GM19035 (cell line): ENCODE results near the gene POLR1E.
"Not testable (repeated sequence)": the region's sequence is repeated elsewhere in the genome, so short reads cannot be mapped to it uniquely, and the experiment has no call there.

Source experiments
- ATAC-seq: cut with Tn5 transposase; IDR thresholded peaks from one replicate; pipeline ENCODE4 v1.9.1; 2021; ENCODE audit not compliant: unreplicated experiment

The POLR1E gene

DNA sequence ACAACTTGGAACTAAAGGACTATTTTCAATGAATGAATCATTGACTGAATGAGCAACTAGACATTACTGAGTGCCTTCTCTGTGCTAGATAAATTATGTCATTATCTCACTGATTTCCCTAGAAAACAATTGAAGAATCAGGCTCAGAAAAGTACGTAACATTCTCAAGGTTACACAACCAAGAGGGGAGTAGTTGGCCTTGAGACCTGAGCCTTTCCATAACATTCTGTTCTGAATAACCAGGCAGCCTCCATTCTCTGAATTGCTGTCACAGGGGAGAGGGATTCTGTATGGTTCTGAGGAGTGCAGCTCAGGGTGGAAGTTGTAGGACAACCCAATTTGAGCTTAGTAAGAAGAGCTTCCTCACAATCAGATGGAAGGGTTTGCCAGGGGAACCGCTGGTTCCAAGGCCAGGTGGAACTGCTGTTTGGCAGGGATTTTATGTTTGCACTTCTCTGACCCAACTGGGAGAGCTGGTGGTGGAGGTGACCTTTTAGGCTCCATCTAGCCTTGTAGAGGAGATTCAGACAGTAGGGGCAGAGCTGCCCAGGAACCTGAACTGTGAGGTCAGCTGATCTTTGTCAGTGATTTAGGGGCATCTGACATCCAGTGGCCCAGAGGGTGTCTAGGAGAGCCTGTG, 16.3 kb downstream of the POLR1E start:
- no peak for ATAC-seq

DNA sequence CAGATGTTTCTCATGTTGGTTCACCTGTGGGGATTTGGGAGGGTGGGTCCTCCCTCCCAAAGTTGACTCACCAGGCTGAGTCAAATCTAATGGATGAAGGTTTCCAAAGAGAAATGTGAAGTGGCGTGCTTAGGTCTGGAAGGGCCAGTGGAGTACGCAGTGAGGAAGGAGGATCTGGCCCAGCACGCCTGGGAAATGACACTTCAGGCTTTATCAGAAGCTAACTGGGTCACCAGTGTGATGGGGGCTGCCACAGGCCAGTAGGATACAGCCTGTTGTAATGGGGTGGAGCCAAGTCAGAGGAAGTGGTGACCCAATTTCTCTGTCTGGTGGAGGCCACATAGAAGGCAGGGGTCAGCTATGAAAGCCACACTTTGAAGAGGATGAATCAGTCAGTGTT, 18.0 kb downstream of the POLR1E start:
- no peak for ATAC-seq

DNA sequence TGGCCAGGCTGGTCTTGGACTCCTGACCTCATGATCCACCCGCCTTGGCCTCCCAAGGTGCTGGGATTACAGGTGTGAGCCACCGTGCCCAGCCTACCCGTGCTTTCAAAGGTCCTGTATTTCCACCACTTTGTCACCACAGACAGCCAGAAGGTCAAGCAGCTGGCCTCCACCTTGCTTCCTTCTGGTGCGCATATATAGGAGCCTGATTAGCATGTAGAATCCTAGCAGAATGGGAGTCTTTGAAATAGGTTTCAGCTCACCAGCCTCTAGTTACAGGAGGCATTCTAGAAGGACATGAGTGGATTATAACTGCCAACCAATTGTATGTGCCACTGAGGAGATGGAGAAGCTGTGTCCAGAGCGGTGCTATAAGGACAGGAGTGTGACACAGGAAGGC, 18.9 kb downstream of the POLR1E start:
- no peak for ATAC-seq

DNA sequence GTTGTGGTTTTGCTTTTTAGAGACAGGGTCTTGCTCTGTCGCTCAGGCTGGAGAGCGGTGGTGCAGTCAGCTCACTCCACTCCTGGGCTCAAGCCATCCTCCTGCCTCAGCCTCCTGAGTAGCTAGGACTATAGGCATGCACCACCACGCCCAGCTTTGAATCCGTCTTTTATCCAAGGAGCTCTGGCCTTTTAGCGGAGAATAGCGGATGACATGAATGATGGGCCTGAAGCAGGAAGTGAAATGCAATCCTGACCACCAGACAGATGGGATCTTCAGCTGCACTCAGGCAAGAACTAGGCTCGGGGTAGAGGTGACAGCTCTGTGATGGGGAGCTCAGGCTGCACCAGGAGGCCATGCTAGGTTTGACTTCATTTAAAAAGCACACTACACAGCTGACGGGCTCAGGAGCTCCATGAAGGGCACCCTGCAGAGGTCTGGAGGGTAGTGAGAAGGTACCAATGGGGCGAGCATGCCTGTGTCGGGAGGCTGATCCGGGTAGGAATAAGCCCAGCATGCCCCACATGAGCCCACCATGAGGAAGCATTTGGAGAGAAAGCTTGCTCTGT, 21.9 kb downstream of the POLR1E start:
- no peak for ATAC-seq

DNA sequence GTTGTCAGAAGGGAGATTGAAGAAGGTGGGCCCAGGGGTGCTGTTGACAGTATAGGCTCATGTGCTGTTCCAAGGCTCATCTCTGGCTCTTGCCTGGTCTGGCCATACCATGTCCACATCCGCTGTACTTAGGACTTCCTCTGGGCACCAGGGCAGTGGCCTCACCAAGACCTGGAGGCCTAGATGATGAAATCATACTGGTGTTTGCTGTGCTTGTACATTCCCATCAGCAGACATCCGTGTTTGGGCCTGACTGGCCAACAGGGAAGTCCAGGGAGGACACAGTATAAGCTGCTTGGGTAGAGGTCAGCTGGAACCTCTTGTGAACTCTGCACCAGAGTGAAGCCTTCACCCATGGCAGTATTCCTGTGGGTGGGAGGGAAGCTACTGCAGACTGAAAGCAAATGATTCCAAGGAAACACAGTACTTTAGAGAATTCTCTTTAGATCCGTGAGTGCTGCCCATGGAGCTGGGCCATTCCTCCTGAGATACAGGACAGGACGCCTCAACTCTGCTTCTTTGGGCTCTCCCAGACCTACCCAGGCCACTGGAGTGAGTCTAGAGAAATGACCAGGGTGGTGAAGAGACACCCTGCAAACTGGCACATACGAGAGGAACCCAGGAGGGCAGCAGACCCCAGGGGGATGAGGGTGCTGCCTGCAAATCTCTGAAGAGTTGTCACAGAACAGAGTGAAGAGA, 22.5 kb downstream of the POLR1E start:
- no peak for ATAC-seq

DNA sequence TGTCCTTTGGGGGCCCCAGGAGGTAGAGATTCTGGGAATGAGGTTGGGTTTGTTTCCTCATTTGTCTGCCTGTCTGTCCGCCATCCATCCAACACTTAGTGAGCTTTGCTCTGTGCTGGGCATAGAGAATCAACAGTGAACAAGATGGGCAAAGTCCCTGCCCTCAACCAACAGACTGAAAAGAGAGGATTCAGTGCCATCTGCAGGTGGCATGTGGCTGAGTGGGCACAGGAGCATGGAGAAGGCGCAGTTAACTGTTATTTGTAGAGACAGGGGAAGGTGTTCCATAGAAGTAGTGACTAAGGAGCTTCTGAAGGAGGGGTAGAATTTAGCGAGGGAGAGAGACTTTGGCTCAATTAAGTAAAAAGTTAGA, 23.1 kb downstream of the POLR1E start:
- no peak for ATAC-seq

DNA sequence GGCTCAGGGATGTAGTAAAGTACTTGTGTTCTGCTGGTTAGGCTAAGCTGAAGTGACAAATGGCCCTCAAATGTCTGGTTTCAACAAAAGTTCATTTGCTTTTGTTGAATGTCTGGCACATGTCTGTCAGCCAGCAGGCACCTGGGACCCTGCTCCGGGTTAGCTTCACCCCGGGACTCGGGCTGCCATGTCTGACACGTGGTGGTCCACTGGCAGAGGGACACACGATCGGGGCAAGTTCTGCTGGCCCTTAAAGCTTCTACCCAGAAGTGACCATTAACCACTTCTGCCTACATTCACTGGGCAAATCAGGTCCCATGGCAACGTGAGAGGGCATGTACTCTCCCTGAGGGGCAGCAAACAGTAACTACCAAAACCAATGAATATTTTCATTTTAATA, 23.8 kb downstream of the POLR1E start:
- ATAC-seq, result no peak

DNA sequence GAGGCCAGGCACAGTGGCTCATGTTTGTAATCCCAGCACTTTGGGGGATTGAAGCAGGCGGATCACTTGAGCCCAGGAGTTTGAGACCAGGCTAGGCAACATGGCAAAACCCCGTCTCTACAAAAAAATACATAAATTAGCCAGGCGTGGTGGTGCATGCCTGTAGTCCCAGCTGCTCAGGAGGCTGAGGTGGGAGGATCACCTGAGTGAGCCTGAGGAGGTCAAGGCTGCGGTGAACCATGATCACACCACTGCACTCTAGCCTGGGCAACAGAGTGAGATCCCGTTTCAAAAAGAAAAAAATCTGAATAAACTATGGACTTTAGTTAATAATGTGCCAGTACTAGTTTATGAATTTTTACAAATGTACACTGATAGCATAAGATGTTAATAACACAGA, 24.3 kb downstream of the POLR1E start:
- ATAC-seq, result not testable (repeated sequence)

DNA sequence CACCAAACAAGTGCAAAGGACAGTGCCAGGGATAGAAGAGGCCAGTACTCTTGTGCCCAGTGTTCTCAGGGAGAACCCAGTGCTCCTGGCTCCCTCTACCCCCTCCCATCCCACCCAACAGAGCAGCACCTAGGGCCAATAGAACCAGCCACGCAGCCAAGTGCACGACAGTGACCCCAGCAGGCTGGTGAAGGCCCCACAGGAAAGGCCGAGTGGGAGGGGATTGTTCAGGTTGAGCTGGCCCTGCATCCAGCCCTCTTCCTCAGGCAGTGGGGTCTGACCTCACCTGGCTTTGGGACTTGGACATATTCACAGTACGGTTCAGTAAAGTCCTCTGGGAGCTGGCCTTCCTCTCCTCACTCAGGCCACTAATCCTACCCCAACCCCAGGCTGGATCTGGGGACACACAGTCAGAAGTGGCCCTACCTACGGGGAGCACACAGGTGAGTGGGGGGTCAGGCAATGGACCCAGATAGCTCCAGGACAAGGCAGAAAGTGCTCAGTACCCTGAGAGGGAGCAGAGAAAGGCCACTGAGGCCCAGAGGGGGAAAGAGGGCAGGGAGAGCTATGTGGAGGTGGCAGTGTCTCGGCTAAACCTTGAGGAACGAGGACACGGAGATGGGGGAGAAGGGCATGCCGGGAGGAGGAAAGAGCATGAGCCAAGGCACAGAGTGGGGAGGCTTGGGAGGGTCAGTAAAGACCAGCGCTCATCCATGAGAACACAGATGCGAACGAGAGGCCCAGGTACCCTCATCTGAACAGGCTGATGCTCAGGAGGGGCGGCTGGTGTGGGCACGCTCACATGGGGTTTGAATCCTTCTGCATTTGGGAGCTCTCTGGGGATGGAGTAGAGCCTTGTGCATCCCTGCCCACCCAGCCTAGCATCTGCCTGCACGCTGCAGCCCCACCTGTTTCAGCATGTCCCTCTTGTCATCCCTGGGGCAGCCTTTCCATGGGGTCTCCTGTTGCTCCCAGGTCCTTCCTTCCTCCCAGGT, 25.6 kb downstream of the POLR1E start:
- ATAC-seq, result no peak

DNA sequence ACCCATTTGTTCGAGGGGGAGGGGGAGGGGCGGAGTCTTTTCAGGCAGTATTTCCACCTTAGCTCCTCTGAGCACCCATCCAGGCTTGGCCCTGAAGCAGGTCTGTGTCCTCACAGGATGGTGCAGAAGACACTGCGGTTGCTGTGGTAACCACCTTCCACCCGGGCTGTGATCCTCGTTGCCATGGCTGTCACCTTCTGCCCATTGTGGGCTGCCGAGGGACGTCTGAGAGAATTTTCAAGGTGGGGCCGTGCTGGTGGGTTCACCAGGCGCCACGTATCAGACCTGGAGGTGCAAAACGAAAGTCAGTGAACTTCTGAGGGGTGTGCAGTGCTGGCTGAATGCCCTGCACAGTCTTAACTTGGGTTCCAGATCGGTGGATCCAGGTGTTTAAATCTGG, 26.7 kb downstream of the POLR1E start:
- no peak for ATAC-seq

DNA sequence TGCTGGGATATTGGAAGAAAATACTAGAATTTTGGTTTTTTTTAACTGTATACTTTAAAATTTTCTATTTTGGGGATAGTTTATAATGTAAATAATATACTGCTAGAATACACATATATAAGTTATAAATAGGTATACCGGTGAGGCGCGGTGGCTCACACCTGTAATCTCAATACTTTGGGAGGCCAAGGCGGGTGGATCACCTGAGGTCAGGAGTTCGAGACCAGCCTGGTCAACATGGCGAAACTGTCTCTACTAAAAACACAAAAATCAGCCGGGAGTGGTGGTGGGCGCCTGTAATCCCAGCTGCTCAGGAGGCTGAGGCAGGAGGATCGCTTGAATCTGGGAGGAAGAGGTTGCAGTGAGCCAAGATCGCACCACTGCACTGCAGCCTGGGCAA, 28.7 kb downstream of the POLR1E start:
- ATAC-seq, result not testable (repeated sequence)

DNA sequence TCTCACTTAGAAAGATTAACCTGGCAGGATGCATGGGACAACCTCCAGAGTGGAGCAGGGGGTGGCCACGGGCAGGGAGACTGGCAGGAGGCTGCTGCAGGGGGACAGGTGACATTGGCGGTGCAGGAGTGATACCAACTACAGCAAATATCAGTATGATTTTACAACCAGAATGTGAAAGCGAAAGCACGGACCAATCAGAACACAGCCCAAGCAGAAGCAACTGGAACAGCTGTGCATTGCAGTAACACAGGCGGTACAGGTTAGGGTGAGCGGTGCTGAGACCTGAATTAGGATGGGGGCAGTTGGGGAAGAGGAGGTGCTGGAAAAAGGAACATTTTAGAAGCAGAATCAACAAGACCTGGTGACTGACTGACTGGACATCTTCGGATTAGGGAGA, 29.3 kb downstream of the POLR1E start:
- no peak for ATAC-seq

DNA sequence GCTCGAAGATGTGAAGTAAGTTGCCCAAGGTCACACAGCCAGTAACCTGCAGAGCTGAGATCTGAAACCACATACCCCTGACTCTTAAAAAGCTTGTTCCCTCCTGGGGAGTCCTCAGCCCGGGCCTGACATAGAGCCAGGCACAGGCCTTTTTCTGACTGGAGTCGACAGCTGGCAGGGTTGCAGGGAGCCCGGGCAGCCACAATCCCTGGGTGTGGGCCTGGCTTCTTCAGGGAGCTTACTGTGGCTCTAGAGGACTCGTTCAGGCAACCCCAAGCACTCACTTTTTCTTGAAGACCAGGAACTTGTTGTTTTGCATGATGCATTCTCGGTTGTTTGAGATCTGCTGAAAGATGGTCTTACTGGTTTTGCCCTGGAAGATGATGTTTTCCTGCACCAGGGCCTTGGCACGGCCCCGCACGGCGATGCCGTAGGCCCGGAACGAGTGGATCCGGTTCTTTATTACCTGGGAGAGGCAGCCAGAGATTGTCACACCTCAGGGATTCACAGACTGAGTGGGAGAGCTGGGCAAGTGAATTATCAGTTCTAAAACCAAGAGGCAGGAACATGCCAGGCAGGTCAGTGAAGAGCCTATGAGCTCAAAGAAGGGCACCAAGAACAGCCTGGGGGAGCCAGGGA, 30.0 kb downstream of the POLR1E start:
- no peak for ATAC-seq

DNA sequence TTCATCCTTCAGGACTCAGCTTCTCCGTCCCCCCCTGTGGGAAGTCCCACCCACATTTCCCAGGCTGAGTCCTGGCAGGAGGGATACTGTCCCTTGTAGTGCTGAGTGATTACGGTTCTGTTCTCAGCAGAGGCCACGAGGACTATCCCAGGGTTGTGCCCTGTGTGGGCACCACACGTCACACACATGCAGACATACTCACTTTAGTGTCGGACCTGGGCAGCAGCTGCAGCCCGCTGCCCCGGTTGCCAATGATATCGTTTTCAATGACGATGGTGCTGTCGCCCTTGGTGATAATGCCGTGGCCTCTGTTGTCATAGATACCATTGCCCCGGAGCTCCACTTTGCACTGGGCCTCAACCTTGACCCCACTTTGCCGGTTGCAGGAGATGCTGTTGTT, 32.2 kb downstream of the POLR1E start:
- no peak for ATAC-seq

DNA sequence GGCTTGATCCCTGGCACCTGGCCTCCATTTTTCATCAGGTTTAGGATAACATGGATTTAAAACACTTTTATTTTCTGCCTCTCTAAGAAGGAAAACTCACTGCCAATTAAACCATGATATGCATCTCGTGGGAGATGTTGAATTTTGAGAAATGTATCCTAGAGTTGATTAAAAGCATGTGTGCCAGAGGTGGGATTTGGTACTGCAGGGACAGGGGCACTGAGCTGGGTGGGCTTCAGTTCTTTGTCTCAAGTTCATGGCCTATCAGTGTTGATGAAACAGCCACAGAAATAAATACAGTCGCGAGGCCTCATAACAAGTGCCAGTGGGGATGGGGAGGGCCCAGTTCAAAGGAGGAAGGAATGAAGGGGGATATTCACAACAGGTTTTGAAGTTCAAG, 34.9 kb downstream of the POLR1E start:
- no peak for ATAC-seq

DNA sequence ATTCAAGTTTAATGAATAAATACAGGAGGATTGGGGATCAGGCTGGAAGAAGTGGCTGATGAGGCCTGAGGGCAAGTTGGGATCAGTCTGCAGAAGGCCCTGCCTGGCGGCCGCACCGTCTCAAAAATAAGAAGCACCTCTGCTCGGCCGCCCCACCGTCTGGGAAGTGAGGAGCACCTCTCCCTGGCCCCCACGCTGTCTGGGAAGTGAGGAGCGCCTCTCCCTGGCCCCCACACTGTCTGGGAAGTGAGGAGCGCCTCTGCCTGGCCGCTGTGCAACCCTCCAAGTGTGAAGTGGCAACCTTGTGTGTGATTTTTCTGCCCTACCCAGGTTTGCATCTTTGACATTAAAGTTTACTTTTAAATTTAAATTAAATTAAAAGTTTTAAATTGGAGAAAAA, 35.4 kb downstream of the POLR1E start:
- ATAC-seq, result no peak

DNA sequence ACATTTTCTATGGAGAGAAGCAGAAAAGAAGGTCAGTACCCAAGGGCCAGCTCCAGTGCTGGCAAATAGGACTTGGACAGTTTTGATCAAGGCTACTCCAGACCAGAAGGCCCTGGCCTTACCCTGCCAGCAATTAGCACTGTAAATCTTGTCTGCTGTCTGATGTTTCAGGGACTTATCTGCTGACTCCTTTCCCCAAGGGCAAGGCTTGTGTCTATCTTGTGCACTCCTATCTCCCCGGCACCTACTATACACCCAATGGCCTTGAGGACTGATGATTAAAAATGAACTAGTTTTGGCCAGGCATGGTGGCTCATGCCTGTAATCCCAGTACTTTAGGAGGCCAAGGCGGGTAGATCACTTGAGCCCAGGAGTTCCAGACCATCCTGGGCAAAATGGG, 37.2 kb downstream of the POLR1E start:
- no peak for ATAC-seq

DNA sequence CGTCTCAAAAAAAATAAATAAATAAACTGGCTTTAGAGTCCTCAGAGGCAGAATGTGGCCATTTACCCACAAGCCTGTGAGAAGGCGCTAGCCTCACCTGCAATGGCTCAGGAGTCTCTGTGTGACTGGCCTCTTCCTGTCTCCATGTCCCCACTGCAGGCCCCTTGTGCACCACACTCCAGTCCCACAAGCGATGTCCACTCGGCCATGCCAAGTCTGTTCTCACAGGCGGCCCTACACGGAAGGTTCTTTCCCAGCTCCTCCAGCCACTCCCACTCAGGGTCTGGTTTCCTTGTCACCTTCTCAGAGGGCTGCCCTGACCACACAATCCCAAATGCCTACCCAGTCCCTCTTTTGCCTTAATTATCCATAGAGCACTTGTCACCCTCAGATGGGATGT, 38.2 kb downstream of the POLR1E start:
- ATAC-seq, result no peak

DNA sequence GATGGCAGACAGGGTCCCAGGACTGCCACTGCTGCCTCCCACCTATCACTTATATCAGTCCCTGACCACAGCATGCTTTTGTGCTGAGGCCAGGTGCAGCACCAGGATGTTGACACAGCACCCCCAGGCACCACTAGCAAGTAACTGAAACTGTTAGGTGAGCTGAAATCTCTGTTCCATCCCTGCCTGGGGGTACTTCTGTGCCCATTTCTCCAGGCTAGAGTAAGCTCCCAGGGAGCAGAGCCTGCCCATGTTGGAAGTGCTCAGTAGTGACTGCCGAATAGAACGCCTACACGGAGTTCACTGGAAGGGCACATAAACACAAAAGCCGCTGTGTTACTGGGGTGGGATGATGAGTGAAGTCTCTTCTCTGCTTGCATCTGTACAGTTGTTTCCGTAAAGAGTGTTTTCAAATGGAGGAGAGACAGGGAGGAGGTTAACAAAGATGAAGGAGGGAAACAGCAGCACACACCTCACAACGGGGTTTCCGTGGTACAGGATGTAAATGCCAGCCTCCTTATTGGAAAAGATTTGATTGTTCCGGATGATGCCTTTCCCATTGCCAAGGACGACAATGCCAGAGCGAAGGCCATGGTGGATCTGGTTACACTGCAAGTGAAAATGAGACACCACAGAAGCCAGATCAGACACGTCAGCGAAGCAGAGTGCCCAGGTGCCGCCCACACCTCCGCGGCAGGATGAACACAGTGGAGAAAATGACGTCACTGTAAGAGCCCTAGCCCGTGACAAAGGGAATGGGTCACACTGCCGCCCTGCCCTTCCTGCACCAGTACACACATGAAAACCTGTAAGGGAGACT, 43.1 kb downstream of the POLR1E start:
- ATAC-seq, result no peak

DNA sequence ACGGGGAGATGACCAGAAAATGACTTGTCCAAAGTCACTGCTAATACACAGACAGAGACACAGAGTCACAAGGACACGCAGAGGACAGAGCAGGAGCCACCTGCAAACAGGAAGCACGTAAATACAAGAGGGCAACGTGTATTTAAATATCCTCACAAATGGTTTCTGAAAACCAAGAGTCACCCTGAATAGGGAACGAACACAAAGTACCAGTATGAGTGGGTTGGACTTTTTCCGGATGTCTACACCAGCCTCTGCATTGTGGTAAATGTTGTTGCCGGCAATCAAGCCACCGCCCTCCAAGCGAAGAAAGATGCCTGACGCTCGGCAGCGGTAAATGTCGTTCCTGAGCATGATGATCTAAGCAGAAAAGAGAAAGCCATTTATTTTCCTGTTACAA, 46.0 kb downstream of the POLR1E start:
- ATAC-seq, result no peak
